ENCODE measurements around the gene PGRMC2.
"Not testable (repeated sequence)": the region's sequence is repeated elsewhere in the genome, so short reads cannot be mapped to it uniquely, and the experiment has no call there.

GRCh38 chr4:128245391-128245790, 42.2 kb downstream of the PGRMC2 start:
- TF ChIP-seq, protein P1, sequence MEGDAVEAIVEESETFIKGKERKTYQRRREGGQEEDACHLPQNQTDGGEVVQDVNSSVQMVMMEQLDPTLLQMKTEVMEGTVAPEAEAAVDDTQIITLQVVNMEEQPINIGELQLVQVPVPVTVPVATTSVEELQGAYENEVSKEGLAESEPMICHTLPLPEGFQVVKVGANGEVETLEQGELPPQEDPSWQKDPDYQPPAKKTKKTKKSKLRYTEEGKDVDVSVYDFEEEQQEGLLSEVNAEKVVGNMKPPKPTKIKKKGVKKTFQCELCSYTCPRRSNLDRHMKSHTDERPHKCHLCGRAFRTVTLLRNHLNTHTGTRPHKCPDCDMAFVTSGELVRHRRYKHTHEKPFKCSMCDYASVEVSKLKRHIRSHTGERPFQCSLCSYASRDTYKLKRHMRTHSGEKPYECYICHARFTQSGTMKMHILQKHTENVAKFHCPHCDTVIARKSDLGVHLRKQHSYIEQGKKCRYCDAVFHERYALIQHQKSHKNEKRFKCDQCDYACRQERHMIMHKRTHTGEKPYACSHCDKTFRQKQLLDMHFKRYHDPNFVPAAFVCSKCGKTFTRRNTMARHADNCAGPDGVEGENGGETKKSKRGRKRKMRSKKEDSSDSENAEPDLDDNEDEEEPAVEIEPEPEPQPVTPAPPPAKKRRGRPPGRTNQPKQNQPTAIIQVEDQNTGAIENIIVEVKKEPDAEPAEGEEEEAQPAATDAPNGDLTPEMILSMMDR (IDR thresholded peaks at IDR 0.05): not testable (repeated sequence)
- not testable (repeated sequence) for TF ChIP-seq POLR2A (IDR thresholded peaks at IDR 0.05; ENCODE audit: low read depth)
